Ishikawa (cell line): ENCODE results near the gene ENOSF1.

Experiments
- CEBPB ChIP-seq: IDR thresholded peaks from 2 replicates; pipeline ENCODE4 v1.6.1; 2012
- CREB1 ChIP-seq: IDR thresholded peaks from 2 replicates; pipeline ENCODE4 v1.6.1; 2012; ENCODE audit warnings: low read depth
- EGR1 ChIP-seq: IDR thresholded peaks from 2 replicates; pipeline ENCODE4 v1.6.1; 2012
- EP300 ChIP-seq: IDR thresholded peaks from 2 replicates; pipeline ENCODE4 v1.6.1; 2012; ENCODE audit warnings: borderline replicate concordance
- FOXM1 ChIP-seq: IDR thresholded peaks from 2 replicates; pipeline ENCODE4 v1.6.1; 2012; ENCODE audit warnings: low read depth, borderline replicate concordance
- MAX ChIP-seq: IDR thresholded peaks from 2 replicates; pipeline ENCODE4 v1.6.1; 2012
- NFIC ChIP-seq: IDR thresholded peaks from 2 replicates; pipeline ENCODE4 v1.6.1; 2012
- RAD21 ChIP-seq: IDR thresholded peaks from 2 replicates; pipeline ENCODE4 v1.6.1; 2012; ENCODE audit warnings: low read depth
- REST ChIP-seq: IDR thresholded peaks from 2 replicates; pipeline ENCODE4 v1.6.1; 2012; ENCODE audit warnings: low read depth, mild to moderate bottlenecking
- TCF12 ChIP-seq: IDR thresholded peaks from 2 replicates; pipeline ENCODE4 v1.6.1; 2012; ENCODE audit warnings: low read depth
- TEAD4 ChIP-seq: IDR thresholded peaks from 2 replicates; pipeline ENCODE4 v1.6.1; 2012
- USF1 ChIP-seq: IDR thresholded peaks from 2 replicates; pipeline ENCODE4 v1.6.1; 2012
- YY1 ChIP-seq: IDR thresholded peaks from 2 replicates; pipeline ENCODE4 v1.6.1; 2012; ENCODE audit warnings: low read depth
- ZBTB7A ChIP-seq: IDR thresholded peaks from 2 replicates; pipeline ENCODE4 v1.6.1; 2012; ENCODE audit warnings: low read depth

The ENOSF1 gene

GRCh38 chr18:623761-624620 is 88.4 kb downstream of the ENOSF1 start:
- peak; percentile 63 for TF ChIP-seq RAD21
- TF ChIP-seq CREB1: no peak
- no peak for TF ChIP-seq USF1

DNA sequence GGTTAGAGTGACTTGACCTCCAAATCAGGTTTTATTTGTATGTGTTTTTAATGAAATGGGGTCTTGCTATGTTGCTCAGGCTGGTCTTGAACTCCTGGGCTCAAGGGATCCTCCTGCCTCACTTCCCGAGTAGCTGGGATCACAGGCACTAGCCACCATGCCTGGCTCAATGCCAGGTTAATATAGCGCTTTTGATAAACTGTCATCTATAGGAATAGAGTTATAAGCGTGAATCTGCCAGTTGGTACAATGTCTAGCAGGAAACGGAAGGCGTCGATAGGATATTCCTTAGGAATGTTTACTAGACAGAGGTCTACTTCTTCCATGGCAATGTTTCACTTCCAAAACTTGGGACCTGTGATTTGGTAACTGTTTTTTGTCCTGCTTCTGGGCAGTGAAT is 90.1 kb downstream of the ENOSF1 start:
- TF ChIP-seq YY1 (no peak), ZBTB7A (no peak), FOXM1 (no peak), TCF12 (no peak), CREB1 (no peak), NFIC (no peak), USF1 (no peak), CEBPB (no peak), TEAD4 (no peak), REST (no peak), MAX (no peak), RAD21 (no peak), EP300 (no peak)

DNA sequence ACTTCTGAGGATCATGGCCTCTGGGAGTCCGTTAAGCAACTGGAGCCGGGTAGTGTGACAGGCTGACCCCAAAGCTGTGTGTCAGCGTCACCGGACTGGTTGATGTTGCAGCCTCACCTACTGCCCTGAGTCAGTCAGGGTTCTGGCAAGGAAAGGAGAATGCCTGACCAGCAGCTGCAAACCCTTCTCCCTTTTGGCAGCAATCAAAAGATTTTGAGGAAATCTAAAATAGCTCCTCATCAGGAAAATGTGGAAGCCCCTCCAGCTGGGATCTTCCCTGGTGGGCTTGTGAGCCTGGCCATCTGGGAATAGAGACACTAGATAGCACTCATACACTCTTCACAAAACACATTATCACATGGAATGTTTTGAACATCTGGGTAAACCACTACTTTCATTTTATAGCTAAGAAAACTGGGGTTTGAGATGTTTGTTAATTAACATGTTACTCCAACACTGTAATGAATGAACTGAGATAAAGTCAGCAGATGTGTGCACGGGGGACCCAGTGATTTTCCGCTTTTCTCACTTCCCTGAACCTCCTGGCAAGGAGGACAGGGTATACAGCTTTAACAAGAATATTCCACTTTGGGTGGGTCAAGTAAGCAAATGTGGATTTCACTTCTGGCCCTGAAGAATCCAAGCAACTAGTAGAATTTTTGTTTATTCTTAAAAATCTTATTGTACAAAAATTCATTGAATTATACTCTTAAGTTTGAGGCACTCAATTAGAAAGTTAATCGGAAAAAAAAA is 91.0 kb downstream of the ENOSF1 start:
- TF ChIP-seq ZBTB7A (no peak), EGR1 (no peak), EP300 (no peak), NFIC (no peak)
